GM18526 (cell line): Measurements from ENCODE around the gene GCA.

Experiments used
- POLR2A ChIP-seq: IDR thresholded peaks from 3 replicates; pipeline ENCODE4 v1.6.1; 2011; ENCODE audit not compliant: insufficient read length; ENCODE audit errors: extremely low read depth

GCA gene

GRCh38 chr2:162369551-162369950, 25.6 kb downstream of the GCA start:
- no peak for TF ChIP-seq POLR2A

GRCh38 chr2:162370931-162371330, 27.0 kb downstream of the GCA start:
- TF ChIP-seq POLR2A = no peak

GRCh38 chr2:162372818-162373217, 28.9 kb downstream of the GCA start:
- no peak for TF ChIP-seq POLR2A

GRCh38 chr2:162379719-162380580, 36.0 kb downstream of the GCA start:
- no peak for TF ChIP-seq POLR2A

GRCh38 chr2:162381851-162382250, 37.9 kb downstream of the GCA start:
- no peak for TF ChIP-seq POLR2A

GRCh38 chr2:162382278-162382677, 38.3 kb downstream of the GCA start:
- TF ChIP-seq POLR2A = no peak

- no peak for TF ChIP-seq POLR2A
Measured at GRCh38 chr2:162385536-162385935, 41.6 kb downstream of the GCA start.

- no peak for TF ChIP-seq POLR2A
Measured at GRCh38 chr2:162390801-162391200, 46.9 kb downstream of the GCA start.

- TF ChIP-seq POLR2A = no peak
Measured at GRCh38 chr2:162400336-162400735, 56.4 kb downstream of the GCA start.

- TF ChIP-seq POLR2A = no peak
Measured at GRCh38 chr2:162401871-162402270, 57.9 kb downstream of the GCA start.

- TF ChIP-seq POLR2A = no peak
Measured at GRCh38 chr2:162403884-162404283, 60.0 kb downstream of the GCA start.
